Measurements from ENCODE around the gene COG3. TPM values are rescaled to one million over a fixed set of nuclear protein-coding genes. Genes with fewer than 3 reads are reported as not detected.
A peak's percentile ranks its signal among the peaks of the same experiment; 100 is the strongest.

COG3 gene
- polyA plus RNA-seq, 10 donors: 16.5 to 25.6 (median 20.5) TPM

- no peak for DNase-seq
These were observed 36.4 kb downstream of the COG3 start for GRCh38 chr13:45501175-45501526.

- DNase-seq: no peak
These were observed 38.9 kb downstream of the COG3 start for GRCh38 chr13:45503658-45504057.

- no peak for DNase-seq
These were observed 42.1 kb downstream of the COG3 start for GRCh38 chr13:45506811-45507210.

GRCh38 chr13:45508776-45509175, 44.0 kb downstream of the COG3 start:
- no peak for DNase-seq

- no peak for DNase-seq
These were observed 45.9 kb downstream of the COG3 start for GRCh38 chr13:45510672-45511071.

- peak; percentile 52 to 72 (median 63) for DNase-seq
These were observed 46.8 kb downstream of the COG3 start for GRCh38 chr13:45511310-45512097.

GRCh38 chr13:45512098-45512496, 47.4 kb downstream of the COG3 start:
- no peak for DNase-seq

- no peak for DNase-seq
These were observed 52.0 kb downstream of the COG3 start for GRCh38 chr13:45516757-45517156.

- DNase-seq: no peak
These were observed 53.9 kb downstream of the COG3 start for GRCh38 chr13:45518525-45519245.

- no peak for DNase-seq
These were observed 54.8 kb downstream of the COG3 start for GRCh38 chr13:45519493-45519892.

GRCh38 chr13:45521297-45521696, 56.6 kb downstream of the COG3 start:
- DNase-seq: peak in 1 of 3 donors; percentile 10

GRCh38 chr13:45522571-45522970, 57.8 kb downstream of the COG3 start:
- DNase-seq: no peak

- no peak for DNase-seq
These were observed 63.1 kb downstream of the COG3 start for GRCh38 chr13:45527699-45528462.

GRCh38 chr13:45529758-45530157, 65.0 kb downstream of the COG3 start:
- DNase-seq: no peak

GRCh38 chr13:45534604-45535003, 69.9 kb downstream of the COG3 start:
- DNase-seq: no peak

GRCh38 chr13:45536224-45536623, 71.5 kb downstream of the COG3 start:
- DNase-seq: no peak

- no peak for DNase-seq
These were observed 72.8 kb downstream of the COG3 start for GRCh38 chr13:45537516-45537915.

- no peak for DNase-seq
These were observed 73.6 kb downstream of the COG3 start for GRCh38 chr13:45538382-45538781.

GRCh38 chr13:45540195-45540594, 75.5 kb downstream of the COG3 start:
- no peak for DNase-seq

GRCh38 chr13:45540864-45541263, 76.1 kb downstream of the COG3 start:
- DNase-seq: no peak

GRCh38 chr13:45541806-45542205, 77.1 kb downstream of the COG3 start:
- DNase-seq: no peak

GRCh38 chr13:45542391-45542790, 77.7 kb downstream of the COG3 start:
- DNase-seq: no peak

- DNase-seq: no peak
These were observed 78.1 kb downstream of the COG3 start for GRCh38 chr13:45542878-45543277.
